ENCODE results near the gene HSPD1.
A peak's percentile ranks its signal among the peaks of the same experiment; 100 is the strongest.

GRCh38 chr2:197453914-197454398, 45.7 kb downstream of the HSPD1 start:
- TF ChIP-seq POLR2A (IDR thresholded peaks at IDR 0.05) = peak in 1 of 4 donors; percentile 13
- TF ChIP-seq, protein P1, sequence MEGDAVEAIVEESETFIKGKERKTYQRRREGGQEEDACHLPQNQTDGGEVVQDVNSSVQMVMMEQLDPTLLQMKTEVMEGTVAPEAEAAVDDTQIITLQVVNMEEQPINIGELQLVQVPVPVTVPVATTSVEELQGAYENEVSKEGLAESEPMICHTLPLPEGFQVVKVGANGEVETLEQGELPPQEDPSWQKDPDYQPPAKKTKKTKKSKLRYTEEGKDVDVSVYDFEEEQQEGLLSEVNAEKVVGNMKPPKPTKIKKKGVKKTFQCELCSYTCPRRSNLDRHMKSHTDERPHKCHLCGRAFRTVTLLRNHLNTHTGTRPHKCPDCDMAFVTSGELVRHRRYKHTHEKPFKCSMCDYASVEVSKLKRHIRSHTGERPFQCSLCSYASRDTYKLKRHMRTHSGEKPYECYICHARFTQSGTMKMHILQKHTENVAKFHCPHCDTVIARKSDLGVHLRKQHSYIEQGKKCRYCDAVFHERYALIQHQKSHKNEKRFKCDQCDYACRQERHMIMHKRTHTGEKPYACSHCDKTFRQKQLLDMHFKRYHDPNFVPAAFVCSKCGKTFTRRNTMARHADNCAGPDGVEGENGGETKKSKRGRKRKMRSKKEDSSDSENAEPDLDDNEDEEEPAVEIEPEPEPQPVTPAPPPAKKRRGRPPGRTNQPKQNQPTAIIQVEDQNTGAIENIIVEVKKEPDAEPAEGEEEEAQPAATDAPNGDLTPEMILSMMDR (IDR thresholded peaks at IDR 0.05) = no peak
